Retinal pigment epithelial cell (primary cell): Measurements from ENCODE around the gene RNF182.

Source experiments
- DNase-seq: peaks from one replicate; pipeline ENCODE4 v3.0.0-alpha.2; 2010; ENCODE audit warnings: low read depth
- H3K4me3 ChIP-seq: 2 replicates; pipeline ENCODE4 v1.5.1; 2011; ENCODE audit warnings: mild to moderate bottlenecking, low read length, control low read depth, moderate library complexity
- CTCF ChIP-seq: conservative IDR thresholded peaks from 2 replicates; pipeline ENCODE4 v1.5.1; 2011; ENCODE audit warnings: low read depth, low read length, control low read depth, inconsistent platforms

RNF182 gene

GRCh38 chr6:13979284-13980171 lies 54.8 kb downstream of the RNF182 start:
- no peak for TF ChIP-seq CTCF
- H3K4me3 ChIP-seq = no peak overlapping the region
- no peak for DNase-seq

- no peak for DNase-seq
- H3K4me3 ChIP-seq = no peak overlapping the region
- no peak for TF ChIP-seq CTCF
These were observed 55.8 kb downstream of the RNF182 start for GRCh38 chr6:13980534-13980933.

- no peak overlapping the region for H3K4me3 ChIP-seq
- TF ChIP-seq CTCF = no peak
- DNase-seq = no peak
These were observed 61.0 kb downstream of the RNF182 start for GRCh38 chr6:13985663-13986325.

- no peak overlapping the region for H3K4me3 ChIP-seq
- TF ChIP-seq CTCF = no peak
- DNase-seq = no peak
These were observed 62.1 kb downstream of the RNF182 start for GRCh38 chr6:13986700-13987399.

- H3K4me3 ChIP-seq = no peak overlapping the region
- no peak for DNase-seq
- no peak for TF ChIP-seq CTCF
These were observed 62.7 kb downstream of the RNF182 start for GRCh38 chr6:13987400-13987865.

- no peak for TF ChIP-seq CTCF
- DNase-seq = no peak
- H3K4me3 ChIP-seq = no peak overlapping the region
These were observed 63.4 kb downstream of the RNF182 start for GRCh38 chr6:13988049-13988738.
